Neural cell (in vitro differentiated cells): Measurements from ENCODE around the gene FGF14. TPM values are rescaled to one million over a fixed set of nuclear protein-coding genes. Genes with fewer than 3 reads are reported as not detected.

ENCODE experiments used
- H2AFZ ChIP-seq: fragments of 200-600, 300-800 bp; sonication (generic), shearing (Covaris generic); 2 replicates; pipeline ENCODE4 v1.6.0; 2014; ENCODE audit warnings: low read depth, mild to moderate bottlenecking, antibody characterized with exemption, low read length, moderate library complexity
- H3F3A ChIP-seq: fragments of 200-600 bp; shearing (Covaris generic); 2 replicates; pipeline ENCODE4 v1.6.1; 2016; ENCODE audit warnings: mild to moderate bottlenecking, moderate library complexity, mixed read lengths, antibody characterized with exemption, low read length; ENCODE audit not compliant: insufficient read depth, poor library complexity, severe bottlenecking
- H3K27ac ChIP-seq: fragments of 200-600, 300-800 bp; sonication (generic), shearing (Covaris generic); 2 replicates; pipeline ENCODE4 v1.5.1; 2014; ENCODE audit warnings: mild to moderate bottlenecking, low read length, moderate library complexity
- H3K27me3 ChIP-seq: fragments of 300-800, 200-600 bp; sonication (generic), shearing (Covaris generic); 2 replicates; pipeline ENCODE4 v1.6.0; 2014; ENCODE audit warnings: mild to moderate bottlenecking, low read depth, low read length, moderate library complexity; ENCODE audit not compliant: insufficient read depth
- H3K36me3 ChIP-seq: fragments of 300-800, 200-600 bp; sonication (generic), shearing (Covaris generic); 2 replicates; pipeline ENCODE4 v1.5.1; 2014; ENCODE audit warnings: mild to moderate bottlenecking, antibody characterized with exemption, low read length, moderate library complexity; ENCODE audit not compliant: insufficient read depth
- H3K4me2 ChIP-seq: fragments of 300-800, 200-600 bp; sonication (generic), shearing (Covaris generic); 2 replicates; pipeline ENCODE4 v1.6.0; 2014; ENCODE audit warnings: mild to moderate bottlenecking, low read length
- H3K4me3 ChIP-seq: fragments of 300-800, 200-600 bp; sonication (generic), shearing (Covaris generic); 2 replicates; pipeline ENCODE4 v1.5.1; 2014; ENCODE audit warnings: mild to moderate bottlenecking, low read length, moderate library complexity
- H3K79me2 ChIP-seq: fragments of 200-600 bp; shearing (Covaris generic); replicated peaks from 2 replicates; pipeline ENCODE4 v1.6.0; 2014; ENCODE audit warnings: mild to moderate bottlenecking, low read length, moderate library complexity; ENCODE audit not compliant: insufficient read depth
- H3K9ac ChIP-seq: fragments of 300-800, 200-600 bp; sonication (generic), shearing (Covaris generic); 2 replicates; pipeline ENCODE4 v1.6.1; 2016; ENCODE audit warnings: mild to moderate bottlenecking, low read length, mixed read lengths
- H3K9me2 ChIP-seq: fragments of 200-600 bp; shearing (Covaris generic); 2 replicates; pipeline ENCODE4 v1.6.1; 2016; ENCODE audit warnings: mild to moderate bottlenecking, low read length, mixed read lengths; ENCODE audit not compliant: insufficient read depth
- H3K9me3 ChIP-seq: fragments of 200-600, 300-800 bp; sonication (generic), shearing (Covaris generic); 2 replicates; pipeline ENCODE4 v1.6.1; 2016; ENCODE audit warnings: mild to moderate bottlenecking, mixed run types, low read length, moderate library complexity, mixed read lengths
- H4K20me1 ChIP-seq: fragments of 200-600 bp; shearing (Covaris generic); 2 replicates; pipeline ENCODE4 v1.6.1; 2016; ENCODE audit warnings: mild to moderate bottlenecking, mixed run types; ENCODE audit not compliant: insufficient read depth
- CTCF ChIP-seq: fragments of 450-650 bp; IDR thresholded peaks from 2 replicates; pipeline ENCODE4 v1.5.1; 2014; ENCODE audit warnings: antibody characterized with exemption, mild to moderate bottlenecking, moderate library complexity; ENCODE audit not compliant: poor library complexity, severe bottlenecking
- EP300 ChIP-seq: fragments of 450-650 bp; conservative IDR thresholded peaks from 2 replicates; pipeline ENCODE4 v1.6.1; 2014; ENCODE audit warnings: antibody characterized with exemption, mild to moderate bottlenecking, moderate library complexity; ENCODE audit not compliant: poor library complexity, severe bottlenecking
- EZH2 ChIP-seq: fragments of 200-600, 300-800 bp; shearing (Covaris generic), sonication (generic); IDR thresholded peaks from 2 replicates; pipeline ENCODE4 v1.6.1; 2014; ENCODE audit warnings: antibody characterized with exemption, low read length, borderline replicate concordance, mild to moderate bottlenecking; ENCODE audit not compliant: insufficient read depth, poor library complexity, severe bottlenecking
- MXI1 ChIP-seq: fragments of 450-650 bp; conservative IDR thresholded peaks from 2 replicates; pipeline ENCODE4 v1.6.1; 2014; ENCODE audit warnings: antibody characterized with exemption, mild to moderate bottlenecking; ENCODE audit not compliant: poor library complexity, severe bottlenecking
- POLR2AphosphoS5 ChIP-seq: IDR thresholded peaks from 2 replicates; pipeline ENCODE4 v1.6.1; 2012
- RAD21 ChIP-seq: fragments of 450-650 bp; conservative IDR thresholded peaks from 2 replicates; pipeline ENCODE4 v1.6.1; 2014; ENCODE audit warnings: antibody characterized with exemption, mild to moderate bottlenecking, moderate library complexity
- REST ChIP-seq: IDR thresholded peaks from 2 replicates; pipeline ENCODE4 v1.6.1; 2012; ENCODE audit warnings: borderline replicate concordance
- SMC3 ChIP-seq: fragments of 450-650 bp; conservative IDR thresholded peaks from 2 replicates; pipeline ENCODE4 v1.6.1; 2014; ENCODE audit warnings: antibody characterized with exemption, mild to moderate bottlenecking, moderate library complexity; ENCODE audit not compliant: poor library complexity
- TAF1 ChIP-seq: IDR thresholded peaks from 2 replicates; pipeline ENCODE4 v1.6.1; 2012; ENCODE audit warnings: low read depth
- polyA plus RNA-seq: library from polyadenylated mRNA; depleted of rRNA; stranded (reverse); fragments of >200 nt; gene quantifications from 2 replicates; pipeline ENCODE4 v1.2.3, GENCODE V29; 2014

Gene FGF14
- polyA plus RNA-seq, 1 donor from 2014 or later = 36.4 TPM

GRCh38 chr13:101951114-101951513 is 450.7 kb downstream of the FGF14 start:
- Histone ChIP-seq H3K79me2 (no peaks in the 10 kb centered on the region), H3K27ac (no peak overlapping the region), H3K4me2 (no peak overlapping the region), H3K4me3 (no peak overlapping the region), H4K20me1 (no peaks in the 10 kb centered on the region), H3K9me2 (no peaks in the 10 kb centered on the region), H3F3A (no peaks in the 10 kb centered on the region), H3K9me3 (no peaks in the 10 kb centered on the region), H2AFZ (no peak overlapping the region), H3K9ac (no peak overlapping the region), H3K27me3 (no peaks in the 10 kb centered on the region), H3K36me3 (no peaks in the 10 kb centered on the region)
- no peak for TF ChIP-seq REST
- TF ChIP-seq MXI1 = no peak
- no peak for TF ChIP-seq RAD21
- TF ChIP-seq SMC3 = no peak
- TF ChIP-seq CTCF = no peak
- TF ChIP-seq POLR2AphosphoS5 = no peak
- no peak for TF ChIP-seq EP300

GRCh38 chr13:101949681-101950080 is 452.2 kb downstream of the FGF14 start:
- Histone ChIP-seq H3K4me3 (no peak overlapping the region), H3K27me3 (no peaks in the 10 kb centered on the region), H3K27ac (no peak overlapping the region), H3F3A (no peaks in the 10 kb centered on the region), H3K4me2 (no peak overlapping the region), H3K9me2 (no peaks in the 10 kb centered on the region), H3K36me3 (no peaks in the 10 kb centered on the region), H3K79me2 (no peaks in the 10 kb centered on the region), H3K9ac (no peak overlapping the region), H4K20me1 (no peaks in the 10 kb centered on the region), H3K9me3 (no peaks in the 10 kb centered on the region), H2AFZ (no peak overlapping the region)
- TF ChIP-seq MXI1 = no peak
- TF ChIP-seq EZH2 = no peak
- TF ChIP-seq CTCF = no peak
- TF ChIP-seq RAD21 = no peak
- no peak for TF ChIP-seq EP300
- no peak for TF ChIP-seq TAF1
- no peak for TF ChIP-seq SMC3
- no peak for TF ChIP-seq REST
- TF ChIP-seq POLR2AphosphoS5 = no peak
